Measurements from ENCODE around the gene PDZK1IP1. TPM values are rescaled to one million over a fixed set of nuclear protein-coding genes. Genes with fewer than 3 reads are reported as not detected.

Gene PDZK1IP1
- polyA plus RNA-seq, 1 donor (not counting 4 experiments of a cell fraction or from before 2014, with no cell fraction given) = 1.5 TPM

DNA sequence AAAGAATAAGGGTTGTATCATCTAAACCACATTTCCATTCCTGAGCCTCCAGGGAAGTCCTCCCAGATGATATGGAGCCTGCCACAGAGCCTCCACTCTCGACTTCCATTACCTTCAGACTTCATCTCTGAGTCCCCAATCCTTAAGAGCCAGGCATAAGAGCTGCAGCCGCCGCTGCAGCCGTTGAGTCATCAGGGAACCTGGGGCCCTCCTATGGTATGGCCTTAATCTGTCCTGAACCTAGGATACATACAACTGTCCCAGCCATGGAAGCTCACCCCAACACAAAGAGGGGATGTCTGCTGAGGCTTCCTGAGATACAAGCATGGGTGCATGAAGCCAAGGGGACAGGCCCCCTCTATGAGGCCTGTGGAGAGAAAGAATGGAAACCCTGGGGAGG is 25.9 kb upstream of the PDZK1IP1 start:
- Histone ChIP-seq H3K4me3 (ENCODE audit: control insufficient read depth in 2 of 3, extremely low read depth in 1 of 3, insufficient read depth in 2 of 3, low read depth in 1 of 3, low read length in 3 of 3) (no peak overlapping the region), H3K4me1 (ENCODE audit: control insufficient read depth, extremely low read depth, insufficient read depth, low read length) (no peaks in the 10 kb centered on the region), H3K9ac (ENCODE audit: control insufficient read depth, extremely low read depth, insufficient read depth, low read length) (no peak overlapping the region), H3K9me3 (ENCODE audit: control insufficient read depth, low read depth, low read length) (no peaks in the 10 kb centered on the region), H2AFZ (ENCODE audit: control insufficient read depth, low read length) (no peak overlapping the region), H4K20me1 (ENCODE audit: control insufficient read depth, extremely low read depth, insufficient read depth, low read length) (no peaks in the 10 kb centered on the region), H3K79me2 (ENCODE audit: control insufficient read depth, insufficient read depth, low read length) (no peaks in the 10 kb centered on the region), H3K4me2 (ENCODE audit: control insufficient read depth, extremely low read depth, insufficient read depth, low read depth, low read length) (no peak overlapping the region), H3K27me3 (ENCODE audit: control insufficient read depth, extremely low read depth, insufficient read depth, low read length) (no peaks in the 10 kb centered on the region), H3K36me3 (ENCODE audit: control insufficient read depth in 2 of 2, extremely low read depth in 1 of 2, insufficient read depth in 2 of 2, low read length in 2 of 2) (no peaks in the 10 kb centered on the region), H3K27ac (ENCODE audit: control insufficient read depth, insufficient read depth, low read length) (no peak overlapping the region), H3K9me1 (ENCODE audit: control insufficient read depth, extremely low read depth, insufficient read depth, low read length) (no peaks in the 10 kb centered on the region)
- no peak for DNase-seq (ENCODE audit: low read depth, low spot score)
- TF ChIP-seq EZH2 (IDR thresholded peaks at IDR 0.05; ENCODE audit: low read length) (no peak), CTCF (optimal IDR thresholded peaks at IDR 0.05 in 1 of 3, IDR thresholded peaks at IDR 0.05 in 1 of 3, conservative IDR thresholded peaks at IDR 0.05 in 1 of 3; ENCODE audit: extremely low read depth in 1 of 3, insufficient read depth in 2 of 3, low read length in 3 of 3) (no peak)
- no peak for FAIRE-seq
- dilution Hi-C loops (cut with MboI; ENCODE audit: extremely low pct_ligation_motif_present, low sequenced_read_pairs) = no loop called here

DNA sequence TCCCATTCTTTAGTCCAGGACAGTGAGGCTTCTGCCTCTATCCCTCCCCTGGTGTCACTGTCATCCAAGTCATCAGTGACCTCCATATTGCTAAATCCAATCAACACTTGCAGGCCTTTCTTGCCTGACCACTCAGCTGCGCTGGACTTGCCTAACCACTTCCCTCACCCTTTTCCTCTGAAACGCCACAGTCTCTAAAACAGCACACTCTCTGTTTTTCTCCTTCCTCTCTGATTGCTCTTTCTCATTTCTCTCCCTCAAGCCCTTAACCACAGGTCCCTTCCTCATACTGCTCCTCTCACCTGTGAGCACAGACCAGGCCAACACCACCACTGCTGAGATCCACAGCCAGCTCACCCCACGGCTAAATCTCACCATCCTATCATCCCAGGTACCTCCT is 24.7 kb upstream of the PDZK1IP1 start:
- Histone ChIP-seq H2AFZ (ENCODE audit: control insufficient read depth, low read length) (no peak overlapping the region), H3K27me3 (ENCODE audit: control insufficient read depth, extremely low read depth, insufficient read depth, low read length) (no peaks in the 10 kb centered on the region), H3K4me1 (ENCODE audit: control insufficient read depth, extremely low read depth, insufficient read depth, low read length) (peaks cover 4% of the 10 kb centered on the region), H3K9me1 (ENCODE audit: control insufficient read depth, extremely low read depth, insufficient read depth, low read length) (no peaks in the 10 kb centered on the region), H3K9ac (ENCODE audit: control insufficient read depth, extremely low read depth, insufficient read depth, low read length) (no peak overlapping the region), H3K36me3 (ENCODE audit: control insufficient read depth in 2 of 2, extremely low read depth in 1 of 2, insufficient read depth in 2 of 2, low read length in 2 of 2) (no peaks in the 10 kb centered on the region), H3K4me2 (ENCODE audit: control insufficient read depth, extremely low read depth, insufficient read depth, low read depth, low read length) (no peak overlapping the region), H3K9me3 (ENCODE audit: control insufficient read depth, low read depth, low read length) (no peaks in the 10 kb centered on the region), H3K4me3 (ENCODE audit: control insufficient read depth in 2 of 3, extremely low read depth in 1 of 3, insufficient read depth in 2 of 3, low read depth in 1 of 3, low read length in 3 of 3) (no peak overlapping the region), H3K27ac (ENCODE audit: control insufficient read depth, insufficient read depth, low read length) (no peak overlapping the region), H3K79me2 (ENCODE audit: control insufficient read depth, insufficient read depth, low read length) (no peaks in the 10 kb centered on the region), H4K20me1 (ENCODE audit: control insufficient read depth, extremely low read depth, insufficient read depth, low read length) (no peaks in the 10 kb centered on the region)
- TF ChIP-seq CTCF (optimal IDR thresholded peaks at IDR 0.05 in 1 of 3, IDR thresholded peaks at IDR 0.05 in 1 of 3, conservative IDR thresholded peaks at IDR 0.05 in 1 of 3; ENCODE audit: extremely low read depth in 1 of 3, insufficient read depth in 2 of 3, low read length in 3 of 3) = no peak
- no peak for TF ChIP-seq EZH2 (IDR thresholded peaks at IDR 0.05; ENCODE audit: low read length)
- FAIRE-seq (no peak), DNase-seq (ENCODE audit: low read depth, low spot score) (no peak)
- dilution Hi-C loops (cut with MboI; ENCODE audit: extremely low pct_ligation_motif_present, low sequenced_read_pairs) = no loop called here
